SK-N-SH treated with all-trans-retinoic acid at 6 μM for 48 hours (cell line): Measurements from ENCODE around the gene TEAD1.

ENCODE experiments used
- ATAC-seq: fragments of 200-7000 bp; cut with Tn5 transposase; 3 replicates; pipeline ENCODE4 v1.9.1; 2020; ENCODE audit warnings: mild to moderate bottlenecking, moderate library complexity
- ARNTL ChIP-seq: fragments of 450-650 bp; formaldehyde crosslinking; IDR thresholded peaks from 2 replicates; pipeline ENCODE4 v1.5.0; 2020; ENCODE audit warnings: low read depth, mild to moderate bottlenecking, moderate library complexity, borderline replicate concordance
- BACH2 ChIP-seq: fragments of 250-450 bp; sonication (Bioruptor Pico); IDR thresholded peaks from 2 replicates; pipeline ENCODE4 v1.9.0; 2021; ENCODE audit warnings: mild to moderate bottlenecking, borderline replicate concordance
- CSDC2 ChIP-seq: fragments of 250-450 bp; sonication (Bioruptor Pico); IDR thresholded peaks from 2 replicates; pipeline ENCODE4 v1.5.0; 2020; ENCODE audit warnings: mild to moderate bottlenecking, moderate library complexity
- ESRRG ChIP-seq: fragments of 250-450 bp; sonication (Bioruptor Pico); IDR thresholded peaks from 2 replicates; pipeline ENCODE4 v1.6.1; 2021; ENCODE audit warnings: mild to moderate bottlenecking
- GLIS3 ChIP-seq: fragments of 250-450 bp; sonication (Bioruptor Pico); IDR thresholded peaks from 2 replicates; pipeline ENCODE4 v1.5.0; 2020; ENCODE audit warnings: mild to moderate bottlenecking, moderate library complexity
- ISL1 ChIP-seq: fragments of 250-450 bp; sonication (Bioruptor Pico); IDR thresholded peaks from 2 replicates; pipeline ENCODE4 v2.1.2; 2022; ENCODE audit warnings: mild to moderate bottlenecking, moderate library complexity
- OSR1 ChIP-seq: fragments of 250-450 bp; sonication (Bioruptor Pico); IDR thresholded peaks from 2 replicates; pipeline ENCODE4 v1.8.0; 2022; ENCODE audit warnings: moderate library complexity, mild to moderate bottlenecking, inconsistent platforms
- PATZ1 ChIP-seq: fragments of 250-450 bp; sonication (Bioruptor Pico); IDR thresholded peaks from 2 replicates; pipeline ENCODE4 v1.8.0; 2020; ENCODE audit warnings: mild to moderate bottlenecking, moderate library complexity, borderline replicate concordance
- PPARA ChIP-seq: fragments of 250-450 bp; sonication (Bioruptor Pico); IDR thresholded peaks from 2 replicates; pipeline ENCODE4 v1.5.0; 2020; ENCODE audit warnings: mild to moderate bottlenecking, borderline replicate concordance
- RARB ChIP-seq: fragments of 250-450 bp; sonication (Bioruptor Pico); IDR thresholded peaks from 2 replicates; pipeline ENCODE4 v1.8.0; 2021; ENCODE audit warnings: mild to moderate bottlenecking, moderate library complexity
- SNAI2 ChIP-seq: fragments of 250-450 bp; sonication (Bioruptor Pico); IDR thresholded peaks from 2 replicates; pipeline ENCODE4 v1.5.0; 2020; ENCODE audit warnings: mild to moderate bottlenecking, moderate library complexity
- TCF4 ChIP-seq: fragments of 250-450 bp; sonication (Bioruptor Pico); IDR thresholded peaks from 2 replicates; pipeline ENCODE4 v1.8.0; 2021; ENCODE audit warnings: mild to moderate bottlenecking, moderate library complexity, borderline replicate concordance
- TOX ChIP-seq: fragments of 250-450 bp; sonication (Bioruptor Pico); IDR thresholded peaks from 2 replicates; pipeline ENCODE4 v1.8.0; 2021; ENCODE audit warnings: mild to moderate bottlenecking, moderate library complexity, borderline replicate concordance
- TSHZ2 ChIP-seq: fragments of 250-450 bp; sonication (Bioruptor Pico); IDR thresholded peaks from 2 replicates; pipeline ENCODE4 v1.5.0; 2020; ENCODE audit warnings: mild to moderate bottlenecking, moderate library complexity
- ZC3H10 ChIP-seq: fragments of 250-450 bp; sonication (Bioruptor Pico); IDR thresholded peaks from 2 replicates; pipeline ENCODE4 v1.5.1; 2021; ENCODE audit warnings: mild to moderate bottlenecking, moderate library complexity
- ZFP3 ChIP-seq: fragments of 250-450 bp; sonication (Bioruptor Pico); IDR thresholded peaks from 2 replicates; pipeline ENCODE4 v1.5.0; 2020; ENCODE audit warnings: mild to moderate bottlenecking, moderate library complexity
- ZFP30 ChIP-seq: fragments of 450-650 bp; formaldehyde crosslinking; IDR thresholded peaks from 2 replicates; pipeline ENCODE4 v1.5.0; 2022; ENCODE audit warnings: mild to moderate bottlenecking, moderate library complexity
- ZNF565 ChIP-seq: fragments of 450-650 bp; formaldehyde crosslinking; conservative IDR thresholded peaks from 2 replicates; pipeline ENCODE4 v1.5.0; 2020; ENCODE audit warnings: low read depth, mild to moderate bottlenecking, moderate library complexity
- ZNF70 ChIP-seq: fragments of 450-650 bp; formaldehyde crosslinking; IDR thresholded peaks from 2 replicates; pipeline ENCODE4 v1.5.0; 2020; ENCODE audit warnings: mild to moderate bottlenecking, moderate library complexity
- ZNF8 ChIP-seq: fragments of 450-650 bp; formaldehyde crosslinking; IDR thresholded peaks from 2 replicates; pipeline ENCODE4 v1.5.0; 2020; ENCODE audit warnings: mild to moderate bottlenecking, moderate library complexity
- TF ChIP-seq, protein P1 (sequence below): fragments of 250-450 bp; sonication (Bioruptor Pico); IDR thresholded peaks from 2 replicates; pipeline ENCODE4 v1.5.1; 2020; ENCODE audit warnings: low read depth, mild to moderate bottlenecking, moderate library complexity
- TF ChIP-seq, protein P2 (sequence below): fragments of 250-450 bp; sonication (Bioruptor Pico); IDR thresholded peaks from 2 replicates; pipeline ENCODE4 v1.8.0; 2021; ENCODE audit warnings: low read depth, mild to moderate bottlenecking, moderate library complexity, borderline replicate concordance
- TF ChIP-seq, protein P3 (sequence below): fragments of 250-450 bp; sonication (Bioruptor Pico); IDR thresholded peaks from 2 replicates; pipeline ENCODE4 v1.5.1; 2021; ENCODE audit warnings: mild to moderate bottlenecking, moderate library complexity

TEAD1 gene

GRCh38 chr11:12893787-12894672 lies 219.8 kb downstream of the TEAD1 start:
- peak; percentile 74 for ATAC-seq
- TF ChIP-seq CSDC2 (CRISPR knock-in tag): no peak
- TF ChIP-seq RARB (CRISPR knock-in tag): no peak
- no peak for TF ChIP-seq ZNF70 (CRISPR knock-in tag)
- TF ChIP-seq BACH2: no peak
- TF ChIP-seq, protein P1, sequence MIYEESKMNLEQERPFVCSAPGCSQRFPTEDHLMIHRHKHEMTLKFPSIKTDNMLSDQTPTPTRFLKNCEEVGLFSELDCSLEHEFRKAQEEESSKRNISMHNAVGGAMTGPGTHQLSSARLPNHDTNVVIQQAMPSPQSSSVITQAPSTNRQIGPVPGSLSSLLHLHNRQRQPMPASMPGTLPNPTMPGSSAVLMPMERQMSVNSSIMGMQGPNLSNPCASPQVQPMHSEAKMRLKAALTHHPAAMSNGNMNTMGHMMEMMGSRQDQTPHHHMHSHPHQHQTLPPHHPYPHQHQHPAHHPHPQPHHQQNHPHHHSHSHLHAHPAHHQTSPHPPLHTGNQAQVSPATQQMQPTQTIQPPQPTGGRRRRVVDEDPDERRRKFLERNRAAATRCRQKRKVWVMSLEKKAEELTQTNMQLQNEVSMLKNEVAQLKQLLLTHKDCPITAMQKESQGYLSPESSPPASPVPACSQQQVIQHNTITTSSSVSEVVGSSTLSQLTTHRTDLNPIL (CRISPR knock-in tag): peak; percentile 48; the same call in 1 of the 2 replicates
- TF ChIP-seq, protein P2, sequence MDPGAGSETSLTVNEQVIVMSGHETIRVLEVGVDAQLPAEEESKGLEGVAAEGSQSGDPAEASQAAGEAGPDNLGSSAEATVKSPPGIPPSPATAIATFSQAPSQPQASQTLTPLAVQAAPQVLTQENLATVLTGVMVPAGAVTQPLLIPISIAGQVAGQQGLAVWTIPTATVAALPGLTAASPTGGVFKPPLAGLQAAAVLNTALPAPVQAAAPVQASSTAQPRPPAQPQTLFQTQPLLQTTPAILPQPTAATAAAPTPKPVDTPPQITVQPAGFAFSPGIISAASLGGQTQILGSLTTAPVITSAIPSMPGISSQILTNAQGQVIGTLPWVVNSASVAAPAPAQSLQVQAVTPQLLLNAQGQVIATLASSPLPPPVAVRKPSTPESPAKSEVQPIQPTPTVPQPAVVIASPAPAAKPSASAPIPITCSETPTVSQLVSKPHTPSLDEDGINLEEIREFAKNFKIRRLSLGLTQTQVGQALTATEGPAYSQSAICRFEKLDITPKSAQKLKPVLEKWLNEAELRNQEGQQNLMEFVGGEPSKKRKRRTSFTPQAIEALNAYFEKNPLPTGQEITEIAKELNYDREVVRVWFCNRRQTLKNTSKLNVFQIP: no peak
- no peak for TF ChIP-seq OSR1 (CRISPR knock-in tag)
- TF ChIP-seq ZNF565: no peak
- TF ChIP-seq SNAI2 (CRISPR knock-in tag): no peak
- no peak for TF ChIP-seq TOX (CRISPR knock-in tag)
- TF ChIP-seq, protein P3, sequence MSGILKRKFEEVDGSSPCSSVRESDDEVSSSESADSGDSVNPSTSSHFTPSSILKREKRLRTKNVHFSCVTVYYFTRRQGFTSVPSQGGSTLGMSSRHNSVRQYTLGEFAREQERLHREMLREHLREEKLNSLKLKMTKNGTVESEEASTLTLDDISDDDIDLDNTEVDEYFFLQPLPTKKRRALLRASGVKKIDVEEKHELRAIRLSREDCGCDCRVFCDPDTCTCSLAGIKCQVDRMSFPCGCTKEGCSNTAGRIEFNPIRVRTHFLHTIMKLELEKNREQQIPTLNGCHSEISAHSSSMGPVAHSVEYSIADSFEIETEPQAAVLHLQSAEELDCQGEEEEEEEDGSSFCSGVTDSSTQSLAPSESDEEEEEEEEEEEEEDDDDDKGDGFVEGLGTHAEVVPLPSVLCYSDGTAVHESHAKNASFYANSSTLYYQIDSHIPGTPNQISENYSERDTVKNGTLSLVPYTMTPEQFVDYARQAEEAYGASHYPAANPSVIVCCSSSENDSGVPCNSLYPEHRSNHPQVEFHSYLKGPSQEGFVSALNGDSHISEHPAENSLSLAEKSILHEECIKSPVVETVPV (CRISPR knock-in tag): no peak
- TF ChIP-seq ESRRG: no peak
- no peak for TF ChIP-seq TSHZ2
- TF ChIP-seq GLIS3 (CRISPR knock-in tag): no peak
- TF ChIP-seq TCF4 (CRISPR knock-in tag): no peak
- TF ChIP-seq ZFP3: no peak
- TF ChIP-seq ZNF8: no peak
- no peak; the same call in 1 of the 2 replicates for TF ChIP-seq ZC3H10 (CRISPR knock-in tag)
- TF ChIP-seq ZFP30: no peak
- no peak for TF ChIP-seq ARNTL (CRISPR knock-in tag)
- peak; percentile 97 for TF ChIP-seq ISL1
- TF ChIP-seq PPARA: no peak
- TF ChIP-seq PATZ1 (CRISPR knock-in tag): peak; percentile 79

- no peak for ATAC-seq
- TF ChIP-seq CSDC2 (CRISPR knock-in tag) (no peak), BACH2 (no peak)
- TF ChIP-seq, all 23 proteins: peak for 0
Measured at GRCh38 chr11:12897390-12897789, 223.2 kb downstream of the TEAD1 start.

GRCh38 chr11:12897867-12898266 lies 223.6 kb downstream of the TEAD1 start:
- TF ChIP-seq GLIS3 (CRISPR knock-in tag): no peak
- no peak for TF ChIP-seq ZC3H10 (CRISPR knock-in tag)
- TF ChIP-seq TOX (CRISPR knock-in tag): no peak
- TF ChIP-seq ARNTL (CRISPR knock-in tag): no peak
- no peak for TF ChIP-seq CSDC2 (CRISPR knock-in tag)
- no peak for TF ChIP-seq SNAI2 (CRISPR knock-in tag)
- TF ChIP-seq, all 23 proteins: peak for 0
- ATAC-seq: no peak
